H9 (cell line): Measurements from ENCODE around the gene MYO10. TPM values are rescaled to one million over a fixed set of nuclear protein-coding genes. Genes with fewer than 3 reads are reported as not detected.

Experiments used
- DNase-seq: peaks from one replicate; pipeline ENCODE4 v3.0.0-alpha.2; 2017
- H2AFZ ChIP-seq: one replicate; pipeline ENCODE4 v1.6.1; 2013; ENCODE audit warnings: mild to moderate bottlenecking, low read length, control low read depth, moderate library complexity
- H2AK5ac ChIP-seq: 2 replicates; pipeline ENCODE4 v1.6.1; 2013; ENCODE audit warnings: low read length, control low read depth, mixed read lengths; ENCODE audit not compliant: insufficient read length
- H2BK120ac ChIP-seq: one replicate; pipeline ENCODE4 v1.6.1; 2013; ENCODE audit warnings: low read depth, mild to moderate bottlenecking, low read length, control low read depth, inconsistent platforms; ENCODE audit not compliant: poor library complexity, severe bottlenecking
- H2BK12ac ChIP-seq: 2 replicates; pipeline ENCODE4 v1.6.1; 2013; ENCODE audit warnings: low read length, control low read depth, mixed read lengths, low read depth; ENCODE audit not compliant: insufficient read length
- H2BK15ac ChIP-seq: 2 replicates; pipeline ENCODE4 v1.6.1; 2013; ENCODE audit warnings: low read depth, low read length, control low read depth
- H2BK20ac ChIP-seq: one replicate; pipeline ENCODE4 v1.6.1; 2013; ENCODE audit warnings: low read depth, mild to moderate bottlenecking, low read length, control low read depth, inconsistent platforms; ENCODE audit not compliant: poor library complexity, severe bottlenecking
- H2BK5ac ChIP-seq: 2 replicates; pipeline ENCODE4 v1.6.1; 2013; ENCODE audit warnings: low read length, control low read depth, mixed read lengths; ENCODE audit not compliant: insufficient read length
- H3K14ac ChIP-seq: 2 replicates; pipeline ENCODE4 v1.6.1; 2013; ENCODE audit warnings: low read length, control low read depth; ENCODE audit not compliant: insufficient read depth
- H3K18ac ChIP-seq: 2 replicates; pipeline ENCODE4 v1.6.1; 2013; ENCODE audit warnings: low read depth, mild to moderate bottlenecking, mixed read lengths, low read length, control low read depth; ENCODE audit not compliant: insufficient read length
- H3K23ac ChIP-seq: 2 replicates; pipeline ENCODE4 v1.6.1; 2013; ENCODE audit warnings: low read length, control low read depth, mixed read lengths, low read depth; ENCODE audit not compliant: insufficient read length
- H3K23me2 ChIP-seq: 2 replicates; pipeline ENCODE4 v1.6.1; 2013; ENCODE audit warnings: low read depth, mild to moderate bottlenecking, mixed read lengths, low read length, control low read depth; ENCODE audit not compliant: insufficient read length, poor library complexity, severe bottlenecking
- H3K27ac ChIP-seq: 2 replicates; pipeline ENCODE4 v1.5.1; 2013; ENCODE audit warnings: low read length, control low read depth, mixed read lengths, low read depth; ENCODE audit not compliant: insufficient read length
- H3K27me3 ChIP-seq: 2 replicates; pipeline ENCODE4 v1.6.1; 2013; ENCODE audit warnings: low read length, control low read depth, inconsistent platforms; ENCODE audit not compliant: insufficient read depth
- H3K4ac ChIP-seq: 2 replicates; pipeline ENCODE4 v1.6.1; 2013; ENCODE audit warnings: low read depth, mild to moderate bottlenecking, control low read depth, inconsistent platforms, low read length, moderate library complexity
- H3K4me1 ChIP-seq: 2 replicates; pipeline ENCODE4 v1.6.1; 2013; ENCODE audit warnings: low read length, control low read depth, inconsistent platforms; ENCODE audit not compliant: insufficient read depth
- H3K4me2 ChIP-seq: 2 replicates; pipeline ENCODE4 v1.6.1; 2013; ENCODE audit warnings: low read length, control low read depth, mixed read lengths; ENCODE audit not compliant: insufficient read length, insufficient read depth
- H3K56ac ChIP-seq: 2 replicates; pipeline ENCODE4 v1.6.1; 2013; ENCODE audit warnings: low read depth, mild to moderate bottlenecking, mixed read lengths, low read length, control low read depth; ENCODE audit not compliant: insufficient read length
- H3K79me1 ChIP-seq: 2 replicates; pipeline ENCODE4 v1.6.1; 2013; ENCODE audit warnings: low read depth, mild to moderate bottlenecking, moderate library complexity, low read length, control low read depth, inconsistent platforms; ENCODE audit not compliant: insufficient read depth, poor library complexity, severe bottlenecking
- H3K79me2 ChIP-seq: 2 replicates; pipeline ENCODE4 v1.6.1; 2013; ENCODE audit warnings: low read length, control low read depth, inconsistent platforms; ENCODE audit not compliant: insufficient read depth
- H3K9ac ChIP-seq: 2 replicates; pipeline ENCODE4 v1.6.1; 2013; ENCODE audit warnings: low read length, control low read depth, mixed read lengths; ENCODE audit not compliant: insufficient read length; ENCODE audit errors: extremely low read depth
- H3K9me3 ChIP-seq: one replicate; pipeline ENCODE4 v1.6.1; 2013; ENCODE audit warnings: low read depth, low read length, inconsistent platforms; ENCODE audit not compliant: control insufficient read depth
- H3T11ph ChIP-seq: one replicate; pipeline ENCODE4 v1.6.1; 2013; ENCODE audit warnings: mild to moderate bottlenecking, low read length, control low read depth, inconsistent platforms
- H4K20me1 ChIP-seq: one replicate; pipeline ENCODE4 v1.6.1; 2013; ENCODE audit not compliant: control insufficient read depth, insufficient read length, insufficient read depth
- H4K5ac ChIP-seq: 2 replicates; pipeline ENCODE4 v1.6.1; 2013; ENCODE audit warnings: low read depth, mild to moderate bottlenecking, mixed read lengths, low read length, control low read depth; ENCODE audit not compliant: insufficient read length
- H4K8ac ChIP-seq: replicated peaks from 2 replicates; pipeline ENCODE4 v1.6.1; 2013; ENCODE audit warnings: low read length, control low read depth, mixed read lengths, low read depth; ENCODE audit not compliant: insufficient read length
- H4K91ac ChIP-seq: 2 replicates; pipeline ENCODE4 v1.6.1; 2013; ENCODE audit warnings: low read depth, mild to moderate bottlenecking, moderate library complexity, mixed read lengths, low read length, control low read depth; ENCODE audit not compliant: insufficient read length
- H3K27ac Mint-ChIP-seq, 3 experiments: 2 replicates in 2 of 3; 3 replicates in 1 of 3; pipeline ENCODE4 v1.8.0; 2020 to 2021; ENCODE audit warnings: mixed read lengths in 3 of 3, mild to moderate bottlenecking in 1 of 3, moderate library complexity in 1 of 3
- H3K27me3 Mint-ChIP-seq: 2 replicates; pipeline ENCODE4 v1.8.0; 2021; ENCODE audit warnings: low read depth, mild to moderate bottlenecking, moderate library complexity, mixed read lengths
- H3K36me3 Mint-ChIP-seq, 3 experiments: 2 replicates in 2 of 3; 3 replicates in 1 of 3; pipeline ENCODE4 v1.8.0; 2020 to 2021; ENCODE audit warnings: low read depth in 3 of 3, mixed read lengths in 3 of 3; ENCODE audit not compliant: insufficient read depth in 1 of 3
- H3K4me1 Mint-ChIP-seq, 2 experiments: 2 replicates each; pipeline ENCODE4 v1.8.0; 2020; ENCODE audit warnings: mixed read lengths in 2 of 2
- H3K4me3 Mint-ChIP-seq, 2 experiments: 2 replicates in 1 of 2; 3 replicates in 1 of 2; pipeline ENCODE4 v1.8.0; 2020 to 2021; ENCODE audit warnings: mild to moderate bottlenecking in 2 of 2, mixed read lengths in 2 of 2, moderate library complexity in 1 of 2
- H3K9me3 Mint-ChIP-seq, 2 experiments: 2 replicates in 1 of 2; 3 replicates in 1 of 2; pipeline ENCODE4 v1.8.0; 2020; ENCODE audit warnings: mild to moderate bottlenecking in 2 of 2, mixed read lengths in 2 of 2, moderate library complexity in 1 of 2
- CTCF ChIP-seq: fragments of 200-600 bp; sonication (generic); conservative IDR thresholded peaks from 3 replicates; pipeline ENCODE4 v1.8.0; 2021; ENCODE audit warnings: antibody characterized with exemption, mild to moderate bottlenecking
- WGBS: extraction: QIAGEN DNeasy Blood & Tissue Kit; methylation state at CpG from one replicate; pipeline ENCODE4 v1.1.7; 2013; ENCODE audit warnings: missing lambda C conversion rate, low lambda C conversion rate, mixed read lengths; ENCODE audit not compliant: insufficient read length; ENCODE audit errors: extremely low coverage; 5-methylcytosine and 5-hydroxymethylcytosine counted together
- total RNA-seq: library from RNA; stranded (reverse); gene quantifications from 2 replicates; pipeline ENCODE4 v1.2.1, GENCODE V29; 2021

Gene MYO10
- total RNA-seq, 1 experiment from 2014 or later = 127 TPM

- no peak overlapping the region for H4K5ac ChIP-seq
- H3K27me3 ChIP-seq = no peaks in the 10 kb centered on the region
- H3K79me1 ChIP-seq = peaks cover 3% of the 10 kb centered on the region
- no peaks in the 10 kb centered on the region for H3K23me2 ChIP-seq
- no peak overlapping the region for H4K8ac ChIP-seq
- DNase-seq = no peak
- H2BK120ac ChIP-seq = no peak overlapping the region
- H2BK20ac ChIP-seq = peak overlapping the region; percentile 64
- no peak overlapping the region for H2AFZ ChIP-seq
- no CpG with 5 or more reads among the region's 11 CpGs for WGBS
- no peak overlapping the region for H4K91ac ChIP-seq
- H3K79me2 ChIP-seq = peaks cover 47% of the 10 kb centered on the region; the same call in 1 of the 2 replicates
- Mint-ChIP-seq H3K9me3 (peaks cover 4 to 8% of the 10 kb centered on the region in 2 experiments; a peak in 4 of 5 replicates), H3K27ac (peak overlapping the region; percentile 86 to 96 (median 88)), H3K4me3 (peak overlapping the region in 1 of 2 experiments; percentile 12; a peak in 2 of 5 replicates), H3K4me1 (peaks cover 58 to 64% of the 10 kb centered on the region in 2 experiments), H3K27me3 (no peaks in the 10 kb centered on the region), H3K36me3 (peaks cover 34 to 48% (median 44%) of the 10 kb centered on the region in 3 experiments)
- H3K4me1 ChIP-seq = peaks cover 9% of the 10 kb centered on the region; the same call in 1 of the 2 replicates
- H3K23ac ChIP-seq = no peak overlapping the region
- H3K9ac ChIP-seq = no peak overlapping the region
- H3K4ac ChIP-seq = no peak overlapping the region
- no peak overlapping the region for H3T11ph ChIP-seq
- H3K18ac ChIP-seq = peak overlapping the region; percentile 62
- no peaks in the 10 kb centered on the region for H4K20me1 ChIP-seq
- H3K4me2 ChIP-seq = no peak overlapping the region
- TF ChIP-seq CTCF = no peak
- H3K56ac ChIP-seq = no peak overlapping the region
- H3K27ac ChIP-seq = no peak overlapping the region
- no peak overlapping the region for H2BK15ac ChIP-seq
- H2AK5ac ChIP-seq = no peak overlapping the region
- H2BK12ac ChIP-seq = no peak overlapping the region
- H3K14ac ChIP-seq = no peak overlapping the region
- H3K9me3 ChIP-seq = no peaks in the 10 kb centered on the region
- no peak overlapping the region for H2BK5ac ChIP-seq
Observed at GRCh38 chr5:16727755-16728325, 208.2 kb downstream of the MYO10 start.
